ENCODE measurements around the gene LYST. TPM values are rescaled to one million over a fixed set of nuclear protein-coding genes. Genes with fewer than 3 reads are reported as not detected.

Gene LYST
- total RNA-seq, 4 donors from 2014 or later = 46.8 to 68.4 (median 47.8) TPM

DNA sequence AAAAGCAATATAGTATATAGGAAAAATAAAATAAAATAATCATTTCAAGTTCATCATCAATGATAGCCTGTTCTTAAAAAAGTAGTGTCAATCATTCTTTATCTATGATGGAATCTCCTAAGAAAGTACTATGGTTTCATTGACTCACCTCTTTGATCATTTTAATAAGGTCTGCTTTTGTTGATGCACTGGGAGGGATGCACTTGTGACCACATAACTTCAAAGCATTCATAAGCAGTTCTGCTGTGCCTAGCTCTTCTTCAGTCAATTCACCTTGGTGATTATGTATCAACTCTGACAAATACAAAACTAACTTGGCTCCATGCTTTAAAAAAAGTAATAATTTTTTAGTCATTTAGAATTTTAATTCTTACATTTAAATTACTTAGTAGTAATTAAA is 132.4 kb downstream of the LYST start:
- TF ChIP-seq, protein P1, sequence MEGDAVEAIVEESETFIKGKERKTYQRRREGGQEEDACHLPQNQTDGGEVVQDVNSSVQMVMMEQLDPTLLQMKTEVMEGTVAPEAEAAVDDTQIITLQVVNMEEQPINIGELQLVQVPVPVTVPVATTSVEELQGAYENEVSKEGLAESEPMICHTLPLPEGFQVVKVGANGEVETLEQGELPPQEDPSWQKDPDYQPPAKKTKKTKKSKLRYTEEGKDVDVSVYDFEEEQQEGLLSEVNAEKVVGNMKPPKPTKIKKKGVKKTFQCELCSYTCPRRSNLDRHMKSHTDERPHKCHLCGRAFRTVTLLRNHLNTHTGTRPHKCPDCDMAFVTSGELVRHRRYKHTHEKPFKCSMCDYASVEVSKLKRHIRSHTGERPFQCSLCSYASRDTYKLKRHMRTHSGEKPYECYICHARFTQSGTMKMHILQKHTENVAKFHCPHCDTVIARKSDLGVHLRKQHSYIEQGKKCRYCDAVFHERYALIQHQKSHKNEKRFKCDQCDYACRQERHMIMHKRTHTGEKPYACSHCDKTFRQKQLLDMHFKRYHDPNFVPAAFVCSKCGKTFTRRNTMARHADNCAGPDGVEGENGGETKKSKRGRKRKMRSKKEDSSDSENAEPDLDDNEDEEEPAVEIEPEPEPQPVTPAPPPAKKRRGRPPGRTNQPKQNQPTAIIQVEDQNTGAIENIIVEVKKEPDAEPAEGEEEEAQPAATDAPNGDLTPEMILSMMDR (IDR thresholded peaks at IDR 0.05) = no peak
- no peak for TF ChIP-seq POLR2A (IDR thresholded peaks at IDR 0.05)
- Histone ChIP-seq H3K4me3 (replicated peaks in 1 of 3) (no peak overlapping the region), H3K9me3 (no peaks in the 10 kb centered on the region), H3K4me1 (no peaks in the 10 kb centered on the region), H3K36me3 (peaks cover 2 to 5% of the 10 kb centered on the region in 2 donors), H3K27me3 (no peaks in the 10 kb centered on the region), H3K27ac (no peak overlapping the region)
- intact Hi-C loops (cut with DNase I) = no loop called here
- DNase-seq = no peak

DNA sequence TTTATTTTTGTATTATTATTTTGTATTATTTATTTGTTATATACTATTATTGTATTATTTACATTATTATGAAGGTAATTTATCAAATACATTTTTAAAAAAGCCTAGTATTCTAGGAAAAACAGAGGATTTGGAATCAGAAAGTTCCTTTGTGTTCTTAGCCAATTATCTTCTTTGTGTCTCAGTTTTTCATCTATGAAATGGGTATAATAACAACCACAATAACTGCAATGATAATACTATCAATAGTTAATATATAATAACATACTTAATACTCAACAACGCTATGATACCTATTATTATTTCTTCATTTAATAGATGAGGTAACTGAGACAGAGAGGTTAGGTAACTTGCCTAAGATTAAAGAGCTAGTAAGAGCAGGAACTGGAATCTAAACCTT is 136.7 kb downstream of the LYST start:
- H3K4me1 ChIP-seq = no peaks in the 10 kb centered on the region
- peaks cover 0 to 13% of the 10 kb centered on the region in 2 donors for H3K36me3 ChIP-seq
- TF ChIP-seq, protein P1 (IDR thresholded peaks at IDR 0.05) = no peak
- no peak for TF ChIP-seq POLR2A (IDR thresholded peaks at IDR 0.05)
- H3K9me3 ChIP-seq = no peaks in the 10 kb centered on the region
- no peak overlapping the region for H3K4me3 ChIP-seq (replicated peaks in 1 of 3)
- intact Hi-C loops (cut with DNase I) = no loop called here
- H3K27ac ChIP-seq = no peak overlapping the region
- no peaks in the 10 kb centered on the region for H3K27me3 ChIP-seq
- 85 to 98% methylated on average over 1 of the region's 1 CpG for WGBS, 2 donors
- no peak for DNase-seq

GRCh38 chr1:235726557-235726956 is 140.1 kb downstream of the LYST start:
- WGBS, 2 donors = 95 to 100% methylated on average over 1 of the region's 1 CpG
- intact Hi-C loops (cut with DNase I) = no loop called here
- Histone ChIP-seq H3K27me3 (no peaks in the 10 kb centered on the region), H3K36me3 (peaks cover 0 to 29% of the 10 kb centered on the region in 2 donors), H3K27ac (no peak overlapping the region), H3K9me3 (no peaks in the 10 kb centered on the region), H3K4me1 (no peaks in the 10 kb centered on the region), H3K4me3 (replicated peaks in 1 of 3) (no peak overlapping the region)
- no peak for TF ChIP-seq POLR2A (IDR thresholded peaks at IDR 0.05)
- TF ChIP-seq, protein P1 (IDR thresholded peaks at IDR 0.05) = no peak
- no peak for DNase-seq

DNA sequence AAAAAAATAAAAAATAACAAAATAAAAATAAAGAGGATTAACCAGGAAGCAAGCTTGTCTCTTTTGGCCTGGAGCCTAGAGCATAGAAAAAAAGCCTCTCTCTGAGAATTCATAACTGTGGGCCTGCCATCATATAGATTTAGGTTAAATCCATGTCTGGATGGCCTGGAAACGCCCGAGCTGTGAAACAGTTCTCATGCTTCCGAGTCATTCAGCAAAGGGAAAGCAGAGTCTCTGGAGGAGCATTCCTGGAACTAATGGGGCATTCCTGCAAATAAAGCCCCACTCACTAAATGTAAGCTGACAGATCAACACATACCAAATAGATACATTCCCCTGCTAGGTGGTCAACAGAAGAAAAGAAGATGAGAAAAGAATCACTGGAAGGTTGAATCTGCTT is 141.3 kb downstream of the LYST start:
- TF ChIP-seq, protein P1 (IDR thresholded peaks at IDR 0.05) = no peak
- no peak for TF ChIP-seq POLR2A (IDR thresholded peaks at IDR 0.05)
- H3K4me1 ChIP-seq = no peaks in the 10 kb centered on the region
- 73 to 80% methylated on average over 3 of the region's 3 CpGs for WGBS, 2 donors
- H3K9me3 ChIP-seq = no peaks in the 10 kb centered on the region
- intact Hi-C loops (cut with DNase I) = no loop called here
- no peaks in the 10 kb centered on the region for H3K27me3 ChIP-seq
- peaks cover 0 to 32% of the 10 kb centered on the region in 2 donors for H3K36me3 ChIP-seq
- no peak for DNase-seq
- H3K4me3 ChIP-seq (replicated peaks in 1 of 3) = no peak overlapping the region
- H3K27ac ChIP-seq = no peak overlapping the region

DNA sequence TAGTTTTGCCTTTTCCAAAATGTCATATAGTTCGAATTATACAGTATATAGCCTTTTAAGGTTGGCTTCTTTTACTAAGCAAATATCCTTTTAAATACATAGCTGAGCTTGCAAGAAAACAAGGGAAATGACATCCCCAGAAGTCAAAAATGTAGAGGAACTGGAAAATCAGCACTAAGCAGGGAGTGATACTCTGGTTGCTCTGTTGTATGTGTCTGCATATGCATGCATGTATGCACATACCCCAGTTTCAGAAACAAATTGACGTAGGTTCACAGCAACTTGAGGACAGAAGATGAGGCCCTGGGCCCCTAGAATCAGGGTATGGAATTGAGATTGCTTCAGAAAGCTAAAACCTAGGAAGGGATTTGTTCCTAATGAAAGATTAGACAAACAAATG is 142.0 kb downstream of the LYST start:
- peaks cover 0 to 32% of the 10 kb centered on the region in 2 donors for H3K36me3 ChIP-seq
- no peak overlapping the region for H3K27ac ChIP-seq
- no peaks in the 10 kb centered on the region for H3K4me1 ChIP-seq
- H3K27me3 ChIP-seq = no peaks in the 10 kb centered on the region
- WGBS, 2 donors = 96 to 99% methylated on average over 2 of the region's 2 CpGs
- no peak for DNase-seq
- TF ChIP-seq POLR2A (IDR thresholded peaks at IDR 0.05) = no peak
- TF ChIP-seq, protein P1 (IDR thresholded peaks at IDR 0.05) = no peak
- intact Hi-C loops (cut with DNase I) = no loop called here
- no peak overlapping the region for H3K4me3 ChIP-seq (replicated peaks in 1 of 3)
- no peaks in the 10 kb centered on the region for H3K9me3 ChIP-seq
